Measurements from ENCODE around the gene DCDC2.
"Not testable (repeated sequence)": the region's sequence is repeated elsewhere in the genome, so short reads cannot be mapped to it uniquely, and the experiment has no call there.

Gene DCDC2

DNA sequence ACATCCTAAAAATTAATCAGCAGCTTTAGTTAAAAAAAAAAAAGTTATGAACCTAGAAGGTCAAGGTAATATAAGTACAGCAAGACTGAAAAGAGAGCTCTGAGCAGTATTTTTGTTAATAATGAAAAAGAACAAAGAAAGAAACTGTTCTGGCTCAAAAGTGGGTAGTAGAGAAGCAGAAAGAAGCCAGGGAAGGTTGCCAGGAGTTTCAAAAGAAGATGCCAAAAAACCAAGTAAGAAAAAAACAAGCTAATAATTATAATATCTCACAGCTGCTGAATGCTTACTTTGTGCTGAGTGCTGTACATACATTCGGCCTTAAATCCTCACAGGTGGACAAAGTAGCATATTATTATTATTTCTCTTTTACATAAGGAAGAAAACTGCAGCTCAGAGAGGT lies 200.0 kb downstream of the DCDC2 start:
- in situ Hi-C loops (cut with MboI; ENCODE audit: low sequenced_read_pairs), result no loop called here

DNA sequence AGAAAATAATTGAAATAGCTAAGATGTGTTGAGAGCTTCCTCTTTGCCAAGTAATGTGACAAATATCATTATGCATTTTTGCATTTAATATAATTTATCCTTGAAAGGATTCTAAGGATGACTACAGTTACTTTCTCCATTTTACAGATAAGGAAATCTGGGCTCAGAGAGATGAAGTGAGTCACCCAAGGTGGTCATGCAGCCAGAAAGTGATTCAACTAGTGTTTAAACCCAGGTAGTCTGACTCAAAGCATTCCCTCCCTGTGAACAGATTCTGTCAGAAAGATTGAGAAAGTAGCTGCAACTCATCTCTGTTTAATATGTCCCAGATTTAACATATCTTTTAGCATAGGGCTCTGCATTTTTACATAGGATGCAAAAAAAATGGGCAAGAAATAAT lies 203.7 kb downstream of the DCDC2 start:
- in situ Hi-C loops (cut with MboI; ENCODE audit: low sequenced_read_pairs), result no loop called here

DNA sequence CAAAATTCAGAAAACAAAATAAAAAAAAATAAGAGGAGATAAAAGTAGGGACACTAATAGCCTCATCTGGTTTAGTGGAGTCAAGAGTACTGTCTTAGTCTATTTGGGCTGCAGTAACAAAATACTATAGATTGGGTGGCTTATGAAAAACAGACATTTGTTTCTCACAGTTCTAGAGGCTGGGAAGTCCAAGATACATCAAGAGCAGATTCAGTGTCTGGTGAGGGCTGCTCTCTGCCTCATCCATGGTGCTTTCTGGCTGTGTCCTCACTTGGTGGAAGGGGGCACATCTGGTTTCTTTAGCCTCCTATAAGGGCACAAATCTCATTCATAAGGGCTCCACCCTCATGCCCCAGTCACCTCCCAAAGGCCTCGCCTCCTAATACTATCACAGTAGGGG lies 205.8 kb downstream of the DCDC2 start:
- in situ Hi-C loops (cut with MboI; ENCODE audit: low sequenced_read_pairs), result no loop called here

DNA sequence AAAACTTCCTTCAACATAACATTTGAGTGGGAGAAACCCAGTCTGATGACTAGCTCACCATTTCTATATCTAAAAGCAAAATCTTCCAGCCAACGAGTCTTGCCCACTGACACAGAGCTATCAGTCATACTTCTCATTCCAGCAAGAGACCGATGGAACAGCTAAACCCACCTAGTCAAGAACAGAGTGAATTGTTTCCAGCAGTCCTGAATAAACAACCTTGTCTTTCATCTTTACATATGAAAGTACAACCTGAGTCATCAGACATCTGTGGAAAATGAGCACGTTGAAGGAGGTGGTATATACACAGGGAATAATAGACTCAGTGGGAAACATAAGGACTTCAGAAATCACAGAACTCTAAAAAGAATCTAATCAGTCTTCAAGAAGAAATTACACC lies 208.0 kb downstream of the DCDC2 start:
- in situ Hi-C loops (cut with MboI; ENCODE audit: low sequenced_read_pairs), result no loop called here

DNA sequence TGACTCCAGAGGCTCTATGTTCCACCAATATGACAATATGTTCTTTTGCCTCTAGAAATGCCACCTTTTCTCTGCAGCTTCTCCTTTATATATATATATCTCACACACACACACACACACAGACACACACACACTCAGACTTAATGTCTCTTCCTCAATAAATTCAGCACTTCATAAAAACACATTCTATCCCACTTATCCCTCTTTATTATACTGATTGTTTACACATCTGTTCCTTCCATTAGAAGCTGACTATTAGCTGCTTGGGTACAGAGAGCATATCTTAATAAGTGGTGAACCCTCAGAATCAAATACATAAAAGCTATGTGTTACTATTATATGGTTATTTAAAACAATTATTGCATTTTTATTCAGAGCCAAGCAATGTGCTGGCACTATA lies 208.6 kb downstream of the DCDC2 start:
- in situ Hi-C loops (cut with MboI; ENCODE audit: low sequenced_read_pairs), result no loop called here

DNA sequence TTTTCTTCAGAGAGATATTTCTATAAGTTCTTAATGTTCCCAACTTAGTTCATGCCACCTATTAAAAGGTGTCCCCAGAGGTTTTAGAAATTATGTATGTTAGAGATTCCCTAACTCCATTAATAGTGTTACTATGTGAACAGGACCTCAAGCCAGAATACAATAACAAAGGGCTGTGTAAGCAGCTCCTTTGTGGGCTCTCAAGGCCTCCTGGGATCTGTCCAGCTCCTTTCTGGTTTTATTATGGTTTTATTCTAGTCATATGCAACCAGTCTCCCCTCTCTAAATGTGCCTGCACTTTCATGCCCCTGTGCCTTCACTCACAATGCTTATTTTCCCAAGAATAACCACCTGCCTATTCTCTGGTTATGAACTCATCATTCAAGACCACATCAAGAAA lies 209.2 kb downstream of the DCDC2 start:
- in situ Hi-C loops (cut with MboI; ENCODE audit: low sequenced_read_pairs), result no loop called here

DNA sequence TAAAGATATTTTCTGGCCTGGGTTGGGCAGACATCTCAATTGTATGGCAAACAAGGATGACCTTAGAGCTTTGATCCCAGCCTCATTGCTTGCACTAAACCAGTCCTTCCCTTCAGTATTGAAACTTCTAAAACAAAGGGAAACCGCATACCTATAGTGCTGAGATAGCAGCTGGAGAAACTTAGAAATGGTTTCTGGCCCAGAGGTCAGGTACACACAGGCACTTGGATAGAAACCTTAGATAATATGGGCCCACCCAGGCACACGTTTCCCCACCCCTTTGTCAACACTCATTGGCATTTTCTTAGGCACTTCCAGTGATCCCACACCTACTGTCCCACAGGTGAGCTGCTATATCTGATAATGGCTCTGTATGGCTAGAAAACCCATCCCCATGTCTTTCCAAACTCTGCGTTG lies 209.7 kb downstream of the DCDC2 start:
- in situ Hi-C loops (cut with MboI; ENCODE audit: low sequenced_read_pairs), result no loop called here

DNA sequence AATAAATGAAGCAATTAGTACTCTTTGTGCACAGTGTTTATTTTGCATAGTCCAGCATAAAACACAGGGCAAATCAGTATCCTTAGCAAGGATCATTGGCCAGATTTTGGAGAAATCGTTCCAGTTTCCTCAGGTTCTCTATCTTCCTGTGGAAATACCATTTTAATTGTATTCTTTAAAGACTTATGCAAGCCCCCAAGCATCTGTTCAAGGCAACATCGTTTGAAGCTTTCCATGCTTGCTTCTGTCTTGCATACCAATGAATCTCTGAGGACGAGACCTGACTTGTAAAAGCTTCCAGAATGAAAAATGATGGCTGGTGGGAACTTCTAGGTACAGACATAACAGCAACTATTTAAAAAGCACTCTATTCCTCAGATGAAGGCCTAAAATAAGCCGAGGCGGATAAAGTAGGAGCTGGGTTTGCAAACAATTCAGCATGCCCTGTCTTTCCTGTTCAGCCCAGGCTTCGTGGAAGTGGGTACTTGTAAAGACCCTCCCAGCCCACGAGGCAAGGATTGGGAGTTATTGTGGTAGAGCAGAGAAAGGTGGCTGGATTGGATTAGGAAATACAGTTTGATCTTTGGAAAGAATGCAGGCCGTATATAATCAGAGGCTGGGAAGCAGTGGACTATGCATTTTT lies 210.2 kb downstream of the DCDC2 start:
- in situ Hi-C loops (cut with MboI; ENCODE audit: low sequenced_read_pairs), result no loop called here

DNA sequence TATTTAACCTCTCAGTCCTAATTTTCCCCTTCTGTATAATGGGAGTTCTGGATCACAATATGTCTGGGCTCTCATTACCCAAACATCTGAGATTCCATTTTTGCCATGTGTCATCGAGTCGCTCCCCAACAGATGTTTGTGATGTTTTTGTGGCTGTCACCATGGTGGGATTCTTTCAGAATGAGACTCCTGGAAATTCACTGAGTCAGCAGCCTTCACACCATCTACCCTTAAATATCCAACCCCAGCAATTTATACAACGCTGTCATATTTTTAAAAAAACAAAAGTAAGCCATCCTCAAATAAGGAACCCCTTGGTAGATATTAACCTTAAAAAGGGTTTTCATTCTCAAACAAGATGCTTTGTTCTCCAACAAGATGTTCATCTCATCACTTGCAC lies 211.0 kb downstream of the DCDC2 start:
- in situ Hi-C loops (cut with MboI; ENCODE audit: low sequenced_read_pairs), result no loop called here

DNA sequence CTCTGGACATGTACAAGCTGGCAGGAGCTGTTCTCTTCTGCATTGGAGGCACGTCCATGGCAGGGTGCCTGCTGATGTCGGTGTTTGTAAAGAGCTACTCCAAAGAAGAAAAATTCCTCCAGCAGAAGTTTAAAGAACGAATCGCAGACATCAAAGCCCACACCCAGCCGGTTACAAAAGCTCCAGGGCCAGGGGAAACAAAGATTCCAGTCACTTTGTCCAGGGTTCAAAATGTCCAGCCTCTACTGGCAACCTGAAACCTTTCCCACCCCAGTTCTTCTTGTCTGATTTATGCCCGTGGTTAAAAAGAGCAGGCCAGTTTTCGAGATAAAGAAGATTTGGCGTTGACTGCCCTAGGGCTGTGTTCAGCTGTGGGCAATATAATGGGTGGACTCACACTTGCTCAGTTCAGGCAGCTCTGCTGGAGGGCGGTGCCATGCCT lies 212.1 kb downstream of the DCDC2 start:
- in situ Hi-C loops (cut with MboI; ENCODE audit: low sequenced_read_pairs), result no loop called here

DNA sequence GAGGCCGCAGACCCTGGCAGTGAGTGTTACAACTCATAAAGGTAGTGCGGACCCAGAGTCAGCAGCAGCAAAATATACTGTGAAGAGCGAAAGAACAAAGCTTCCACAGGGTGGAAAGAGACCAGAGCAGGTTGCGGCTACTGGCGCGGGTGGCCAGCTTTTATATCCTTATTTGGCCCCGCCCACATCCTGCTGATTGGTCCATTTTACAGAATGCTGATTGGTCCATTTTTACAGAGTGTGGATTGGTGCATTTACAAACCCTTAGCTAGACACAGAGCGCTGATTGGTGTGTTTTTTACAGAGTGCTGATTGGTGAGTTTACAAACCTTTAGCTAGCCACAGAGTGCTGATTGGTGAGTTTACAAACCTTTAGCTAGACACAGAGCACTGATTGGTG lies 215.1 kb downstream of the DCDC2 start:
- in situ Hi-C loops (cut with MboI; ENCODE audit: low sequenced_read_pairs), result not testable (repeated sequence)

DNA sequence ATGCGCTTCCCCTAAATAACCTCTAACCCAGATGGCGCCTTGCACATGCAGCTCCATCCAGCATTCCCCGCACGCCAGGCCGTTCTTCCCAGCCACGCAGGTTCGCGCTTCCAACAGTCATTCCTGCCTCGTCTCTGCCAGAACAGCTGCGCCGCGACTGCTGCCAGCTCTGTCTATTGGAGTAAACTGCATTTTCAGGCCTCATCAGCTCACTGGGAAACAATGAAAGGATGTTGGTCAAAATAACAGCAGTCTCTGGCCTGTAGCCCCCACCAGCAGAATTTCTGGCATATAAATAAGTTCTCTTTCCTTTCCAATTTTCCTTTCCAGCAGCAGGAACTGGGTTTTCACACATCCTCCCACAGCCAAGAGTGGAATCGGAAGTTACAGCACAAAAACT lies 217.3 kb downstream of the DCDC2 start:
- in situ Hi-C loops (cut with MboI; ENCODE audit: low sequenced_read_pairs), result no loop called here

DNA sequence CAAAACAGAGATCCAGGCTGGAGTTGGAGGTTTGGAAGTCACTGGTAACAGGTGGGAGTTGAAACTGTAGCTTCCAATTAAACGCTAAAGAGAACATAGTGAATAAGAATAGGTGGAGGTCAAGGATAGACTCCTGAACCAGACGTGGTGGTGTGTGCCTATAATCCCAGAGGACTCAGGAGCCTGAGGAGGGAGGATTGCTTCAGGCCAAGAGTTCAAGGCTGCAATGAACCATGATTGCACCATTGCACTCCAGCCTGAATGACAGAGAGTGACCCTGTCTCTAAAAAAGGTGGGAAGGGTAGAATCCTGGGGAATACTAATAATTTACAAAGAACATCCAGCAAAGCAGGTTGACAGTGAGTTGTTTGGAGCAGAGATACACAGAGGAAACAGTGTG lies 218.2 kb downstream of the DCDC2 start:
- in situ Hi-C loops (cut with MboI; ENCODE audit: low sequenced_read_pairs), result no loop called here

DNA sequence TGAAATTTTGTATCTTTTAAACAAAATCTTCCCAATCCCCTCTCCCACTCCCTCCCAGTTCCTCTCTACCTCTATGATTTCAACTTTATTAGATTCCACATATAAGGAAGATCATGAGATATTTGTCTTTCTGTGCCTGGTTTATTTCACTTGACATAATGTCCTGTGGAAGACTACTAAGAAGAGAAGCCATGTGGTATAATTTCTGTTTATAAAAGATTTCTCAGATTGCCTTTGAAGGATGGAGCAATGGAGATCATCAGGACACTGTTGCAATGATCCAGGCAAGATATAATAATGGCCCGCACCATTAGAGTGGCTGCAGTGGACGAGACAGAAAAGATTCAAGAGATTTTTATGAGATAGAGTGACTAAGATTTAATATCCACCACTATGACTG lies 218.8 kb downstream of the DCDC2 start:
- in situ Hi-C loops (cut with MboI; ENCODE audit: low sequenced_read_pairs), result no loop called here

DNA sequence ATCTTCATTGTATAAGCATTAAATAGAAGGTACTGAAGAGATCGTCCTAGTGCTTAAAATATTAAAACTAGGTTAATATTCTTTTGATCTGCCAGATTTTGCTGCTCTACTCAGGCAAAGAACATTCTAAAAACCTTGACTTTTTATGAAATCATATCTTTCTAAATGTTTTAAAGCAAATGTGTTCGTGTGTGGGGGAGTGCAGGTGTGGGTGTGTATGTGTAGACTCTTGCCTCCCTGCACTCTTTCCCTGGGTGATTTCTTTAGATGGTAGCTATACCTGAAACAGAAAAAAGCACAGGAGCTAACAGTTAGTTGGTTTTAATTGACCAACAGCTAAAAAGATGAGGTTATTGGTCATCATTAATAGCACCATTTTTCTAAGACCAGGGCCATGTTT lies 226.1 kb downstream of the DCDC2 start:
- in situ Hi-C loops (cut with MboI; ENCODE audit: low sequenced_read_pairs), result no loop called here

DNA sequence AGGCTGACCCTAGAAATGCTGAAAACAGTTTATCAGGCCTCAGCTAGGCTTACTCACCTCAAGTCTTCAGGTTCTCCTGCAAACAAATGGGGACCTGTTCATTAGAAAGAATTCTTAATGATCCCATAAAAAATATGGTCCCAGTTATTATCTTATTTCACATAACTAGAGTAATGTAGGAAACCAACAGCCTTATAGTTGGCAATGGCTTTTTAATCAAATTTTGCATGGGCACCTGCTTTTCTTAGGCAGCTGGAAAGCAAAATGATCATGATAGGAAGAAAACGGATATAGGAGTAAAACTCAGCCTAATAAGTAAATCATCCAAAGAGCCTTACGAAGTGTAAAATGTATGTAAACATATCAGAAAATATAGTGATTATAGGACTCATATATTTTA lies 230.5 kb downstream of the DCDC2 start:
- in situ Hi-C loops (cut with MboI; ENCODE audit: low sequenced_read_pairs), result no loop called here

DNA sequence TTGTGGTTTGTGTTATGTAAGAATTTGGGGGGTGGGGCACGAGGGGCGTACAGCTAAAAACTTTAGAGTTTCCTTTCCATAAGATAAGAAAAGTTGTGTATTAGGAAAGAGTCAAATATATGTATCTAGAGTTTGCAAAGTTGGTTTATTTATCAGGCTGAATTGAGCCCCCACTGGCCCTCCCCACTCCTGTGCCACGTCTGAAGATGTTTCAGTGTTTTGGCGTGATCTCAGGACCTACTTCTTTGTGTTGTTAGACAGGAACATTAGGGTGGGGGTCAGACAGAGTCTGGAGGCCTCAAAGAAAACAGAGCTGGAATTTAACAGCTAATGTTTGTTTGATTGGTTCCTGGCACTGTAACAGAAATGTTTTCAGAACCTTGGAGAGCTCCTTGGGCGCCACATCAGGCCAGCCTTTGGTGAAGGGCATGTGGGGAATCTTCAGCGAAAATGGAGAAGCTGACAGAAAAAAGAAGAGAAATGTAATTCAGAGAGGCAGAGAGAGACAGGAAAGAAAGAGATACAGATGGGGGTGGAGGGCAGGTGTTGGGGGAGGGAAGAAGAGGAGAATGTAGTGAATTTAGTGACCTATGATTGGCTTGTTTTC lies 231.2 kb downstream of the DCDC2 start:
- in situ Hi-C loops (cut with MboI; ENCODE audit: low sequenced_read_pairs), result no loop called here

DNA sequence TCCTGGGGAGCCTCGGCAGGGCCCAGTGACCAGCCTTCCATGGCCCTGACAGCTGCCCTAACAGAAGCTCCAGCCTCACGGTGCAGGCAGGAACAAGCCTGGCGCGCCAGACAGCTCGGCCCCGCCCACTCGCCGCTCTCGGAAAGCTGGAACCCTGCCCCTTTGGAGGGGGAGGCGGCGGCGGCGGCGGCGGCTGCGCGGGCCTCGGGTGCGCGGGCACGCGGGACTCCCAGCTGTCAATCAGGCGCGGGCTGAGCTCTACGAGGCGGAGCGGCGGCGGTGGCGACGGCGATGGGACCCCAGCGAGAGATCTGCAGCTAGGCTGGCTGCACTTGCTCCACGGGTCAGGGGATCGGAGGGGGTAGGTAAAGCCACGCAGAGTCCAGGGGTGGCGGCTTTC lies 231.9 kb downstream of the DCDC2 start, which contains the start of gene NRSN1:
Gene NRSN1 (plus strand): TSS at position 236 of the 400 bp plus-strand sequence. CDS start 8,113 bp downstream, outside the sequence.
- in situ Hi-C loops (cut with MboI; ENCODE audit: low sequenced_read_pairs), result no loop called here

DNA sequence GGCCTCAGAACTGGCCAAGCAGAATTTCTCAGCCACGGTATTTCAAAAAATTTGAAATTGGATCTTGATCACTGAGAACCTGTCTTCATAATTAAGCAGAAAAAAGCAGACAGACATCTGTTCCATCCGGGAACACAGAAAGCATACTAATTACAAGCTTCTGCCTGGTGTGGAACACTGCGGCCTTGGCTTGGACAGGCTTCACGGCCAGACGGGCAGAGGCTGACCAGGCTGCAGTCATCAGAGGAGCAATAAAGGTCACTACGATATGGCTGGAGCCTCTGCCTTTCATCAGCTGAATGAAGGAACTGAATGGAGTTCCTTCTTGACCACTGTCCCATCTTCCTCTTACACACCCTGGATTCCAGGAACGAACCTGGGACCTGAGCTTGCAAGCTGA lies 235.7 kb downstream of the DCDC2 start:
- in situ Hi-C loops (cut with MboI; ENCODE audit: low sequenced_read_pairs), result no loop called here

Measured in HL-60/S4 (cell line).